Measurements from ENCODE around the gene SPTBN1. TPM values are rescaled to one million over a fixed set of nuclear protein-coding genes. Genes with fewer than 3 reads are reported as not detected.
A peak's percentile ranks its signal among the peaks of the same experiment; 100 is the strongest.

The SPTBN1 gene
- total RNA-seq, 1 experiment from 2014 or later: 171 TPM

DNA sequence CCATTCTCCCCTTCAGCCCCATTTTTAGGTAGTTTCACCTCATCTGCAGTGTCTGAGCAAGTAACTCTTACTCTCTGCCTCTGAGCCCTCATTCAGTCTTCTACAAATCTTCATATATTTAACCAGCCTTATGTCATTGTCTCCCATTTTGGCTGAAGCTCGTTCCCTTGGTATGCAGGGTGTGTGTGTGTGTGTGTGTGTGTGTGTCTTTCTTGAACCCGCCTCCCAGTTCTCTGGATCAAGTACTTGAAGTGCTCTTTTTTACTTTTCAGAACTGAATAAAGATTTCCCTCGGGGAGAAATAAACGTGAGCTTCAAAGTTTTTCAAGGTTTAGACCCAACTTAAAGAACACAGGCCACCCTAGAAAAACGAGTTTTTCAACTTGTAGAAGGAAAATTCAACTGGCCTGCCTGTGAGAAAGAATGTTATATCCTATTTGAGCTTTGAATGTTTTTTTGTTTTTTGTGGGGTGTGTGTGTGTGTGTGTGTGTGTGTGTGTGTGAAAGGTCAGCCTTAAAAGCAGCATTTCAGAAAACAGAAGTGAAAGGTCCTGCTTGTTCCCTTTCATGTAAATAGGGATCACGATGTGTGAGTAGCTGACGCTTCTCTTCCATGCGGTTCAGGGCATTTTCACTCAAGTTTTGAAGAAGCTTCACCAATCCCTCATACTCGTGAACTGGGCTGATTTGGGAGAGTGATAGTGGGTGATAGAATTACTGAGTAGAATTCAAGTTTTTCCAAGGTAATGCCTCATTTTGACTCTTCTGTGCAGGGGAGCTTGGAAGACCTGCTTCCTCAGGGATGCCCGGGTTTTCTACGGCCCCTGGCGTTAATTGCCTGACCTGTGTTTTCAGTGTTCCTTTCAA lies 216.7 kb downstream of the SPTBN1 start:
- BruUV-seq (replicated peaks): no TSS peak
- ChIA-PET POLR2A (interaction anchor here (0.5 to 2.2 kb wide), 9 partner anchors 21 to 566 kb away, joined by 3 to 15 read pairs (median 3); partner anchors contain the start of gene EML6), CTCF (interaction anchor here (0.5 to 5.8 kb wide), 12 partner anchors 8 to 899 kb away, joined by 3 to 24 read pairs (median 3); no protein-coding TSS in a partner anchor)
- Mint-ChIP-seq H3K27me3 (ENCODE audit: insufficient read depth, unreplicated experiment) (no peaks in the 10 kb centered on the region), H3K36me3 (ENCODE audit: insufficient read depth, unreplicated experiment) (peaks cover 44% of the 10 kb centered on the region), H3K9me3 (ENCODE audit: unreplicated experiment) (no peaks in the 10 kb centered on the region), H3K4me3 (ENCODE audit: unreplicated experiment) (peak overlapping the region; percentile 59), H3K4me1 (ENCODE audit: insufficient read depth, unreplicated experiment) (peaks cover 40% of the 10 kb centered on the region), H3K27ac (ENCODE audit: low read depth, unreplicated experiment) (peak overlapping the region; percentile 90)
- DNase-seq (ENCODE audit: unreplicated experiment): no peak
- intact Hi-C loops (cut with micrococcal nuclease): no loop called here
- TF ChIP-seq, protein P1, sequence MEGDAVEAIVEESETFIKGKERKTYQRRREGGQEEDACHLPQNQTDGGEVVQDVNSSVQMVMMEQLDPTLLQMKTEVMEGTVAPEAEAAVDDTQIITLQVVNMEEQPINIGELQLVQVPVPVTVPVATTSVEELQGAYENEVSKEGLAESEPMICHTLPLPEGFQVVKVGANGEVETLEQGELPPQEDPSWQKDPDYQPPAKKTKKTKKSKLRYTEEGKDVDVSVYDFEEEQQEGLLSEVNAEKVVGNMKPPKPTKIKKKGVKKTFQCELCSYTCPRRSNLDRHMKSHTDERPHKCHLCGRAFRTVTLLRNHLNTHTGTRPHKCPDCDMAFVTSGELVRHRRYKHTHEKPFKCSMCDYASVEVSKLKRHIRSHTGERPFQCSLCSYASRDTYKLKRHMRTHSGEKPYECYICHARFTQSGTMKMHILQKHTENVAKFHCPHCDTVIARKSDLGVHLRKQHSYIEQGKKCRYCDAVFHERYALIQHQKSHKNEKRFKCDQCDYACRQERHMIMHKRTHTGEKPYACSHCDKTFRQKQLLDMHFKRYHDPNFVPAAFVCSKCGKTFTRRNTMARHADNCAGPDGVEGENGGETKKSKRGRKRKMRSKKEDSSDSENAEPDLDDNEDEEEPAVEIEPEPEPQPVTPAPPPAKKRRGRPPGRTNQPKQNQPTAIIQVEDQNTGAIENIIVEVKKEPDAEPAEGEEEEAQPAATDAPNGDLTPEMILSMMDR (IDR thresholded peaks at IDR 0.05; ENCODE audit: unreplicated experiment): no peak

DNA sequence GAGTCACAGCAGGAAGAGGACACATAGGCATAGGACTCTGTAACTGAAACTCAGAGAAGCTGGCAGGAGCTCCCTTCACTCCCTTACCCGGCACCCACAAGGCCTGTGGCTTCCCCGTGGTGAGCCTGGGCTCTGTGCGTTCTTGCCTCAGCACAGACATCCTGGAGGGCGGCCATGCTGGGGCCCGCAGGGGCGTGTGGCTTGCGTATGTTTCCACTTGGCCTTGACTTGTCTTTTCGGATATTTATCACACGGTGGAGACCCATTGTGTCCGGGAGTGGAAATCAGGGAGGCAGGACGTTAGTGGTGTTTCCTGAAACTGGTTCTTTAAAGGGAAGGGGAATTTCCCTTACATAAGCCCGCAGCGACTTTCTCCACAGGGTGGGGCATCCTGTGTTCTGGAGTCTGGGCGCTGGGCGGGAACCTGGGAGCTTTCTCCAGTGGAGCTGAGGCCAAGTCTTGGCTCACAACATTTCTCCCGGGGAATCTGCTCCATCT lies 217.4 kb downstream of the SPTBN1 start:
- Mint-ChIP-seq H3K4me3 (ENCODE audit: unreplicated experiment) (peak overlapping the region; percentile 59), H3K27me3 (ENCODE audit: insufficient read depth, unreplicated experiment) (no peaks in the 10 kb centered on the region), H3K4me1 (ENCODE audit: insufficient read depth, unreplicated experiment) (peaks cover 40% of the 10 kb centered on the region), H3K36me3 (ENCODE audit: insufficient read depth, unreplicated experiment) (peaks cover 37% of the 10 kb centered on the region), H3K9me3 (ENCODE audit: unreplicated experiment) (no peaks in the 10 kb centered on the region), H3K27ac (ENCODE audit: low read depth, unreplicated experiment) (peak overlapping the region; percentile 90)
- intact Hi-C loops (cut with micrococcal nuclease): no loop called here
- no TSS peak for BruUV-seq (replicated peaks)
- peak; percentile 88 for DNase-seq (ENCODE audit: unreplicated experiment)
- TF ChIP-seq, protein P1 (IDR thresholded peaks at IDR 0.05; ENCODE audit: unreplicated experiment): no peak
- ChIA-PET POLR2A (interaction anchor here (0.5 to 2.2 kb wide), 9 partner anchors 12 to 567 kb away, joined by 3 to 15 read pairs (median 5); partner anchors contain the start of gene EML6), CTCF (interaction anchor here (0.5 to 5.8 kb wide), 14 partner anchors 9 to 900 kb away, joined by 3 to 24 read pairs (median 3); no protein-coding TSS in a partner anchor)

DNA sequence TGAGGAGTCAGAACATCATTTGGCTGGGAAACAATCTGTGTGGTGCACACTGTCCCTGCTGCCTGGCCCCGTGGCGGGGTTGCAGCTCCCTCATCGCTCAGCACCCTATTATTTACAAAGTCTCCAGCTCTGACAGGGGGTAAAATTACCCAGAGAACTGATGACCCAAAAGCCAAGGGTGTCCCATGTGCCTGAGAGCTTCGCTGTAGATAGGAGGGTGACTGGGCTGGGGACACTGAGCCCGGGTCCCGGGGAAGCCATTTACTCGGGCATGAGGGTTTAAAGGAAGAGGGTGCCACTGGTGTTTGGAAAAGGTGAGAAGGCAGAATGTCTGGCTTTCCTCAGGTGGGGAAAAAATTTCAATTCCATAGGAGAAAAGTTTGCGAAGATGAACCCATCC lies 219.2 kb downstream of the SPTBN1 start:
- no peak overlapping the region for H3K4me3 Mint-ChIP-seq (ENCODE audit: unreplicated experiment)
- CTCF ChIA-PET: interaction anchor here (1.3 to 5.8 kb wide), 3 partner anchors 29 to 568 kb away, joined by 6 to 24 read pairs (median 6); no protein-coding TSS in a partner anchor
- H3K27ac Mint-ChIP-seq (ENCODE audit: low read depth, unreplicated experiment): peak overlapping the region; percentile 19
- DNase-seq (ENCODE audit: unreplicated experiment): no peak
- peaks cover 34% of the 10 kb centered on the region for H3K4me1 Mint-ChIP-seq (ENCODE audit: insufficient read depth, unreplicated experiment)
- H3K36me3 Mint-ChIP-seq (ENCODE audit: insufficient read depth, unreplicated experiment): peaks cover 20% of the 10 kb centered on the region
- POLR2A ChIA-PET: interaction anchor here (0.7 to 1.0 kb wide), 2 partner anchors 143 to 697 kb away, joined by 3 read pairs; no protein-coding TSS in a partner anchor
- no peaks in the 10 kb centered on the region for H3K27me3 Mint-ChIP-seq (ENCODE audit: insufficient read depth, unreplicated experiment)
- TF ChIP-seq, protein P1 (IDR thresholded peaks at IDR 0.05; ENCODE audit: unreplicated experiment): no peak
- no TSS peak for BruUV-seq (replicated peaks)
- H3K9me3 Mint-ChIP-seq (ENCODE audit: unreplicated experiment): no peaks in the 10 kb centered on the region
- intact Hi-C loops (cut with micrococcal nuclease): no loop called here

DNA sequence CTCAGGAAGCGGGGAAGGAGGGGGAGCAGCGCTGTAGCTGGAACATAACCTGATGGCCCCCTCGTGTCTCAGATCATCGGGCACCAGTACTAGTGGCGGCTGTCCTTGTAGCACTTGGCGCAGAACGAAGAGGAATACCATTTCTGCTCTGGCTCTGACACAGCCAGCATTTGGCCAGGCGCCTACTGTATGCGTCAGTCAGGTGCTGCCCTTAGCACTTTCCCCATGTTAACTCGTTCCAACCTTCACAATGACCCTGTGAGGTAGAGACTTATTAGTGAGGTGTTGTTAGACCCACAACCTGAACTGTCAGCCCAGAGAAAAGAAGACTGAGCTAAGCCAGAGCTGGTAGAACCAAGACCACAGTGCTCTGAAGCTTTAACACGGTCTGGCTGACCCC lies 219.6 kb downstream of the SPTBN1 start:
- peak; percentile 65 for DNase-seq (ENCODE audit: unreplicated experiment)
- BruUV-seq (replicated peaks): no TSS peak
- intact Hi-C loops (cut with micrococcal nuclease): no loop called here
- CTCF ChIA-PET: interaction anchor here (0.5 to 5.8 kb wide), 6 partner anchors 10 to 578 kb away, joined by 3 to 24 read pairs (median 4); no protein-coding TSS in a partner anchor
- H3K36me3 Mint-ChIP-seq (ENCODE audit: insufficient read depth, unreplicated experiment): peaks cover 15% of the 10 kb centered on the region
- TF ChIP-seq, protein P1 (IDR thresholded peaks at IDR 0.05; ENCODE audit: unreplicated experiment): no peak
- H3K4me3 Mint-ChIP-seq (ENCODE audit: unreplicated experiment): no peak overlapping the region
- peak overlapping the region; percentile 19 for H3K27ac Mint-ChIP-seq (ENCODE audit: low read depth, unreplicated experiment)
- H3K4me1 Mint-ChIP-seq (ENCODE audit: insufficient read depth, unreplicated experiment): peaks cover 32% of the 10 kb centered on the region
- H3K27me3 Mint-ChIP-seq (ENCODE audit: insufficient read depth, unreplicated experiment): no peaks in the 10 kb centered on the region
- no peaks in the 10 kb centered on the region for H3K9me3 Mint-ChIP-seq (ENCODE audit: unreplicated experiment)
- POLR2A ChIA-PET: interaction anchor here (0.7 to 1.0 kb wide), 3 partner anchors 116 to 698 kb away, joined by 3 to 6 read pairs (median 3); no protein-coding TSS in a partner anchor
